Stimulated activated naive CD4-positive, alpha-beta T cell (primary cell): ENCODE data around the gene LIMK1.
"Not testable (repeated sequence)": the region's sequence is repeated elsewhere in the genome, so short reads cannot be mapped to it uniquely, and the experiment has no call there.

Source experiments
- DNase-seq, 6 experiments: peaks; one replicate each; lab custom pipeline; 2025; lab: John Stamatoyannopoulos, UW

LIMK1 gene

GRCh38 chr7:74084722-74085578, 1.3 kb downstream of the LIMK1 start:
- no peak for DNase-seq

- DNase-seq, result no peak
Measured at GRCh38 chr7:74087791-74088453, 4.3 kb downstream of the LIMK1 start.

GRCh38 chr7:74092321-74092963, 8.8 kb downstream of the LIMK1 start:
- DNase-seq, result no peak

GRCh38 chr7:74092964-74093471, 9.4 kb downstream of the LIMK1 start:
- DNase-seq, result no peak

- peak in 1 of 6 experiments; percentile 24 for DNase-seq
Measured at GRCh38 chr7:74093671-74094223, 10.1 kb downstream of the LIMK1 start.

GRCh38 chr7:74094224-74095101, 10.9 kb downstream of the LIMK1 start:
- DNase-seq, result peak in 5 of 6 experiments; percentile 19 to 55 (median 23)

GRCh38 chr7:74095135-74095534, 11.5 kb downstream of the LIMK1 start:
- no peak for DNase-seq

- DNase-seq, result no peak
Measured at GRCh38 chr7:74097937-74098614, 14.5 kb downstream of the LIMK1 start.

GRCh38 chr7:74099031-74099430, 15.4 kb downstream of the LIMK1 start:
- DNase-seq, result no peak

GRCh38 chr7:74101061-74101681, 17.6 kb downstream of the LIMK1 start:
- DNase-seq, result no peak

GRCh38 chr7:74103219-74103772, 19.7 kb downstream of the LIMK1 start:
- DNase-seq, result no peak

- no peak for DNase-seq
Measured at GRCh38 chr7:74104702-74105101, 21.1 kb downstream of the LIMK1 start.

- DNase-seq, result no peak
Measured at GRCh38 chr7:74105992-74106391, 22.4 kb downstream of the LIMK1 start.

GRCh38 chr7:74106846-74107245, 23.2 kb downstream of the LIMK1 start:
- DNase-seq, result no peak

- no peak for DNase-seq
Measured at GRCh38 chr7:74115326-74115725, 31.7 kb downstream of the LIMK1 start.

- no peak for DNase-seq
Measured at GRCh38 chr7:74116356-74116755, 32.8 kb downstream of the LIMK1 start.

GRCh38 chr7:74119831-74120230, 36.2 kb downstream of the LIMK1 start:
- DNase-seq, result no peak

- DNase-seq, result no peak
Measured at GRCh38 chr7:74121401-74122249, 38.0 kb downstream of the LIMK1 start.

GRCh38 chr7:74123892-74124291, 40.3 kb downstream of the LIMK1 start:
- not testable (repeated sequence) for DNase-seq
